Fibroblast of villous mesenchyme (primary cell): ENCODE results near the gene ABHD16A. TPM values are rescaled to one million over a fixed set of nuclear protein-coding genes. Genes with fewer than 3 reads are reported as not detected.

Experiments
- DNase-seq: peaks from one replicate; pipeline ENCODE4 v3.0.0-alpha.2; 2010; ENCODE audit warnings: low read depth
- H3K4me3 ChIP-seq: 2 replicates; pipeline ENCODE4 v1.5.1; 2011; ENCODE audit warnings: low read depth, mild to moderate bottlenecking, low read length
- CTCF ChIP-seq: IDR thresholded peaks from 2 replicates; pipeline ENCODE4 v1.5.1; 2012; ENCODE audit warnings: low read depth, mild to moderate bottlenecking, low read length; ENCODE audit not compliant: insufficient read depth
- total RNA-seq: library from RNA; depleted of rRNA; stranded (reverse); fragments of >200 nt; gene quantifications from 2 replicates; pipeline ENCODE4 v1.2.3, GENCODE V29; 2012

The ABHD16A gene
- total RNA-seq: 43.2 and 76.0 TPM in 2 replicates

GRCh38 chr6:31702819-31703716, at the start of gene ABHD16A:
ABHD16A (minus strand) TSS chr6:31703324; CDS start chr6:31703281, 43 bp downstream.
- DNase-seq: peak; percentile 99
- peak within 1 kb of the TSS; percentile 99 for H3K4me3 ChIP-seq
- TF ChIP-seq CTCF: no peak

- TF ChIP-seq CTCF: no peak
- no peak overlapping the region for H3K4me3 ChIP-seq
- peak; percentile 45 for DNase-seq
Observed at GRCh38 chr6:31752739-31753319, 49.7 kb upstream of the ABHD16A start.

- no peak for TF ChIP-seq CTCF
- peak; percentile 83 for DNase-seq
- H3K4me3 ChIP-seq: no peak overlapping the region
Observed at GRCh38 chr6:31750411-31751022, 47.4 kb upstream of the ABHD16A start.

- no peak for TF ChIP-seq CTCF
- H3K4me3 ChIP-seq: no peak overlapping the region
- DNase-seq: no peak
Observed at GRCh38 chr6:31749301-31750036, 46.3 kb upstream of the ABHD16A start.

GRCh38 chr6:31744422-31744821, 41.3 kb upstream of the ABHD16A start:
- no peak for TF ChIP-seq CTCF
- no peak overlapping the region for H3K4me3 ChIP-seq
- DNase-seq: no peak

GRCh38 chr6:31742894-31743293, 39.8 kb upstream of the ABHD16A start:
- TF ChIP-seq CTCF: no peak
- no peak for DNase-seq
- H3K4me3 ChIP-seq: no peak overlapping the region
